NCI-H1694 (cell line): ENCODE results near the gene FOXF1.
A peak's percentile ranks its signal among the peaks of the same experiment; 100 is the strongest.

ENCODE experiments used
- DNase-seq: peaks from one replicate; lab custom pipeline; 2025; lab: John Stamatoyannopoulos, UW

Gene FOXF1

GRCh38 chr16:86558355-86559193 lies 48.2 kb downstream of the FOXF1 start:
- no peak for DNase-seq

DNA sequence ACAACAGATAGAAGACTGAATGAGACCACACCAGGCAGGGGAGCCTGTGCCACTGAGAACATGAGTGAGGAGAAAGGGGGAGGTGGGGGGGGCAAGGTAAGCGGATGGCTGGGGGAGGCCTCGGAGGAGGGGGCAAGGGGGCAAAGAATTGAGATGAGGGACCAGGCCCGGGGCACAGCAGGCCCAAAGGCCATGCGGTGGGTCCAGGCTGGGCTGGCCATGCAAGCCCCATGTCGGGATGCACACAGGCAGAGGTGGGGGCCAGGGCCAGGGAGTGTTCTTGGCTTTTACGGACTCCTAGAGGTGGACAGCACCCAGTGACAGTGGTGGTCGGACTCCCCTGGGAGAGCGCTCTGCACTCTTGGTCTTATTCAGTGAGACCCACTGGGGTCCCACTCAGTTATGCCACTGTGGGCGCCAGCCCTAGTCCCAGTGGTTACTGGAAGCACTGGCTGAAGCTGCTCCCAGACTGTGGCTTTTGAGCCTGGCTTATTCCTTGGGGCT lies 49.5 kb downstream of the FOXF1 start:
- DNase-seq: no peak

- DNase-seq: no peak
Observed at GRCh38 chr16:86562356-86562755, 52.0 kb downstream of the FOXF1 start.

GRCh38 chr16:86563469-86564345 lies 53.4 kb downstream of the FOXF1 start:
- DNase-seq: peak; percentile 86
